GM21529 (cell line): Measurements from ENCODE around the gene CRELD2.

Experiments
- ATAC-seq: cut with Tn5 transposase; IDR thresholded peaks from one replicate; pipeline ENCODE4 v1.9.1; 2021; ENCODE audit not compliant: unreplicated experiment

CRELD2 gene

DNA sequence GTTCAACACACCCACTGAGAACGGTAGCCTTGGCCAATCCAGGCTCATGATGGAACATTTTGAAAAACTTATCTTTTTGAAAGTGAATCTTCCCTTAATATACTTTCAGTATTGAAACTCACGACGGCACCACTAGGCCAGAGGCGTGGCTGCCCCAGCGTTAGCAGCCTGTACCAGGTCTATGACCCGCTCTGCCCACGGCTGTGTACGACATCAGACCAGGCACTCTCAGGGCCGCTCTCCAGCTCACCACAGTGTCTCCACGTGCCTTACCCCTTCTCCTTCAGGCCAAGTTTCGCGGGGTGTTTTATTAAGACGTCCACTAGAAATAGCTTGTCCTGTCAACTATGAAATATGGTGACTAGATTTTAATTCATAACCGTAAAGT is 31.4 kb upstream of the CRELD2 start:
- ATAC-seq, result no peak

GRCh38 chr22:49887702-49888101 is 30.7 kb upstream of the CRELD2 start:
- no peak for ATAC-seq

GRCh38 chr22:49889071-49889470 is 29.4 kb upstream of the CRELD2 start:
- no peak for ATAC-seq

DNA sequence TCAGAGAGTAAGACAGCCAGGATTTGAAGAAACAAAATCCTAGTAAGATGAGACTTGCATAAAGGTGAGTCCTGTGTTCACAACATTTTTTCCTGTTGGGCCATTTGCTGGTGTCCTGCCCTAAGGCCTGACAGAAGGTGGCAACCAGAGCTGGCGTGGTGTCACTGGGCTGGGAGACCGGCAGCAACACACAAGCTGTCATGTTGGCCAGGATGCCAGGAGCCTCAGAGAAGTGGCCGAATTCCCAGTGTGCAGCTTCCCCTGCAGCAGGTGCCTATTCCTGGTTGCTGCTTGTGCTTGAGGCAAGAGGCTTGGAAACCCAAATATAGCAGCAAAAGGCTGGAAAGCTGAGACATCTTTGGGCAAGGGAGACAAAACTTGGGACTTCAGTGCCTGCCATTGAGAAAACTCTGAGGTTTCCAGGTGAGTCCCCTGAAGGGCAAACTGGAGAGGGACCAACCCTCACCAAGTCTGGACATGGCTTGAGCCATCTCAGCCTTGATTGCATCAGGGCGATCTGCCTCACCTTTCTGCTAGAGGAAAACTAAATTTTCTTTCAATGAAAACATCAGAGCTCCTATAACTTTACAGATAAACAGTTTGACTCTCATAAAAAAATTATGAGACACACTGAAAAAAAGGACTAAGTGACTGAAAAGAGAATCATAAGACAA is 26.1 kb upstream of the CRELD2 start:
- no peak for ATAC-seq

DNA sequence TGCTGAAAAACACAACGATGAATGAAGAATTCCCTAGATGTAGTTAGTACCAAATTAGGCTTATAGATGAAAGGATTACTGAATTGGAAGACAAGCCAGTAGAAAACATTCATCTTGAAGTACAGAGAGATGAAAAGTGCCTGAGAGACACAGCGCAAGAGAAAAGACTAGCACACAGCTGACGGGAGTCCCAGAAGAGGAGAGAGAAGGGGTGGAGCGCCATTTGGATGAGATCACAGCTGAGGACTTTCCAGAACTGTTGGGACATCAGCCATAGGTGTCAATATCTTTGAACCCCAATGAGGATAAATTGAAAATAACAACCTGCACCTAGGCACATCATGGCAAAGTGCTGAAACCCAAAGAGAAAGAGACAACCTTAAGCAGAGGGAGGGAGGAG is 25.4 kb upstream of the CRELD2 start:
- ATAC-seq, result no peak

- no peak for ATAC-seq
These were observed 23.9 kb upstream of the CRELD2 start for GRCh38 chr22:49894322-49895054.

DNA sequence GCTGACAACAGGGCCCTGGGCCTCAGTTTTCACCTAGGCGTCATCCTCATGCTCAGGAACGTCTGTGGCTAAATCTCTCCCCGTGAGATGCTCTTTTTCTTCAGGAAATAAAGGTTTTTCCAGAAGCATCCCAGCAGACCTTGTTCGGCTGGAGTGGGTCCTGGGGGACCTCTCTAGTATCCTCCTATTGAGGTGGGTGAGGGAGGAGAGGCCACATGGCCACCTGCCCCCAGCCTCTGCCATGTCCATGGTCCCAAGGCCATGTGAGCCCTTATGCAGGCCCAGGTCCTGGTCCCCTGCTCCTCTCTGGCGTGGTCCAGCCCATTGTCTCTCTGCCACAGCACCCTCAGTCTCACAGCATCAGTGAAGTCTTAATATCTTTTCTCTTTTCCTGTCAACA is 22.2 kb upstream of the CRELD2 start:
- no peak for ATAC-seq

- no peak for ATAC-seq
These were observed 21.3 kb upstream of the CRELD2 start for GRCh38 chr22:49897015-49897684.

DNA sequence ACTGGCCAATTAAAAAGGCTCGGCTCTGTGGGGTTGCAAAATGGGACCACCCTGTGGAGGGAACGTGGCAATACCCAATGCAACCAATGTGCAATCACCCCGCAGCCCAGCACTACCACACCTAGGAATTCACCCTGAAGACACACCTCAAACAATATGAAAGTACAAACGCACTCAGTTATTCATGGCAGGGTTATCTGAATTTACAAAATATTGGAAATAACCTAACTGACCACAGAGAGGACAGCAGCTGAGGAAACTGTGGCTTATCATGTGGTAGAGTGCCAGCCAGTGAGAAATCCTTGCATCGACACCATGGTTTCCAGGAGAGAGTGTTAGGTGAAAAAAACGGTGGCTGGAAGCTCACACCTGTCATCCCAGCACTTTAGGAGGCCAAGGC is 18.9 kb upstream of the CRELD2 start:
- no peak for ATAC-seq

GRCh38 chr22:49900441-49901230 is 17.8 kb upstream of the CRELD2 start:
- no peak for ATAC-seq

- no peak for ATAC-seq
These were observed 17.0 kb upstream of the CRELD2 start for GRCh38 chr22:49901457-49901856.

DNA sequence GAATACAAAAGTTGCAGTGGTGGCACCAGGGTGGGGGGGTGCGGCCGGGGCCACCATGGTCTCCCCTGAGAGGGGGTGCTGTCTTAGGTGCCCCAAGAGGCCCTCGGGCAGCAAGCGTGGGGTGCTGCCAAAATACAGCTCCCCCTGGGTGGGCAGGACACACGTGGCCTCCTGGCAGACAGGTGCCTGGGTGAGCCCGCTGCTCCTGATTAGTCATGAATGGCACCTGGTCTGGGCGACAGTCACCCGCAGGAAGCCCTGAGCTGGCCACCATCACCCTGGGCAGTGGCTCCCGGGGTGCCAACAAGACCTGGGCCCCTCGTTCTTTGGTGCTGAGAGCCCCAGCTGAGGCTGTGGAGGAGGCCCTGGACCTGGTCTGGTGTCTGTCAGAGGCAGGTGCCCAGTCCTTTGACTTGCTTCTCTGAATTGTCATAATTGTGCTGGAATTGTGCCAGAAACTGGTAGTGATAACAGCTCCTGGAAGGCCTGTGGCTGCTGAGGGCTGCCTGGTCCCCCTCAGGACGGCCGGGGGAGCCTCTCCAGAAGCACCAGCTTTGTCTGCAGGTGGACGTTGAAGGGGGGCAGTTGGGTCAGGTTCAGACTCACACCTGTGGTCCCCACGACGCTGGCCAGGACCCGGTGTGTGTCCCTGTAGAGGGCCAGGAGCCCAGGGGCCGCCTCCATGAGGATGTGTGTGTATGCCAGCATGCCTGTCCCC is 15.0 kb upstream of the CRELD2 start:
- no peak for ATAC-seq

DNA sequence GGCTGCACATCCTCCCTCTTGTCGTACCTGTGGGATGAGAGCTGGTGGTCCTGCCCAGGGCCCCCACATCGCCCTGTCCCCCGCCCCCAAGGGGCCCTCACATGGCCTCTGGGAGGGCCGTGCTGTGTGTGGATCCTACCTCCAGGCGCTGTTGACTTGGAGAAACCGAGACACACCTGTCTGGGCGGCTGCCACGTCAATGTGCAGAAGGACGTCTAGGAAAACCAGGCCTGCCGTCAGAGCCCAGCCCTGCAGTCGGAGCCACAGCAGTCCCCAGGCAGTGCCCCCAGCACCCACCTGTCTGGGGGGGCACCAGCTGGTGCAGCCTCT is 14.4 kb upstream of the CRELD2 start:
- no peak for ATAC-seq

GRCh38 chr22:49905465-49905864 is 13.0 kb upstream of the CRELD2 start:
- ATAC-seq, result no peak

DNA sequence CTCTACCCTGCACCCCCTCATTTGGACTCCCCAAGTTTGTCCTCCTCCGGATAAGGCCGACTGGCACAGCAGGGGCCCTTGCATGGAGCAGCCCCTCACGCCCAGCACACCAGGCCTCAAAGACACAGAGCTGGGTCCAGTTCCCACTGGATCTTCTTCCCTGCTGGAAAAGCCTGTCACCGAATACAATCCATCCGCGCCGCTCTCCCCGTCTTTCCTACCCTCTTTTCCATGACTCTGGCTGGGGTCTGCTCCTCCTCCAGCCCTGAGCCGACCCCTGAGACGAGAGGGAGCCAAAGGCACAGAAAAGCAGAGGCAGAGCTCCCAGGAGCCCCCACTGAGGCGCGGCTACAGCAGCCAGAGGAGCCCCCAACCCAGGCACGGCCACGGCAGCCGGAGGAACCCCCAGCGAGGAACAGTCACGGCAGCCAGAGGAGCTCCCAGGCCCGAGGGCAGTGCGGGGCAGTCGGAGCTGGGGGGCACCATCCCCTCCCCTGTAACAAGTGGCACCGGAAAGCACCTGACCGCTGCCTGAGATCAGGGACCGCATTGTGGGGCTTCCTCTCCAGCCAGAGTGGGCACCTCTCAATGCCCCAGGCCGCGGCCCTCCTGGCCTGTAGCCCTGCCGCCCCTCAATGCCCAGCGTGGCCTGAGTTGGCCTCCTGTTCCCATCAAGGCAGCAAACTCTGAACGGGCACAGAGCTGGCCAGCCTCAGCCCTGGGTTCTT is 12.2 kb upstream of the CRELD2 start:
- ATAC-seq, result no peak

- ATAC-seq, result no peak
These were observed 11.6 kb upstream of the CRELD2 start for GRCh38 chr22:49906799-49907290.

GRCh38 chr22:49907807-49908206 is 10.6 kb upstream of the CRELD2 start:
- ATAC-seq, result no peak

- ATAC-seq, result no peak
These were observed 8.8 kb upstream of the CRELD2 start for GRCh38 chr22:49909476-49910205.
